HepG2 (cell line): ENCODE results near the gene DNAJC13. TPM values are rescaled to one million over a fixed set of nuclear protein-coding genes. Genes with fewer than 3 reads are reported as not detected.

Source experiments
- ATAC-seq: fragments of 200-7000 bp; cut with Tn5 transposase; 3 replicates; pipeline ENCODE4 v1.9.1; 2020; ENCODE audit warnings: mild to moderate bottlenecking, moderate library complexity
- BruUV-seq: library from RNA; stranded (reverse); fragments of 400-500 nt; replicated peaks from 2 replicates; lab custom pipeline; 2021; lab: Mats Ljungman, UMichigan
- CTCF ChIA-PET: fragments of 300-600 bp; formaldehyde crosslinking; extraction: SDS; loops from one replicate; lab custom pipeline; 2021; ENCODE audit warnings: low total read pairs, inconsistent platforms, low intra/inter-chr PET ratio; lab: Yijun Ruan, JAX
- POLR2A ChIA-PET: fragments of 350-600 bp; sonication (Branson Sonifier 250); formaldehyde crosslinking; loops from one replicate; lab custom pipeline; 2020; ENCODE audit warnings: antibody characterized with exemption, inconsistent platforms; lab: Yijun Ruan, JAX
- DNase-seq: peaks from one replicate; pipeline ENCODE4 v3.0.0-alpha.2; 2015; ENCODE audit warnings: low spot score
- FAIRE-seq: peaks from 3 replicates; lab custom pipeline; 2011; peaks lifted over from hg19 to GRCh38; lab: Jason Lieb, UNC
- H2AFZ ChIP-seq: one replicate; pipeline ENCODE4 v1.6.1; 2011; ENCODE audit warnings: low read length, inconsistent platforms
- H3K27ac ChIP-seq: fragments of 300-600 bp; 3 replicates; pipeline ENCODE4 v1.8.0; 2011; ENCODE audit warnings: mixed run types, mild to moderate bottlenecking, mixed read lengths, low read length, inconsistent platforms; ENCODE audit not compliant: insufficient read depth; ENCODE audit errors: extremely low read length
- H3K27me3 ChIP-seq, 2 experiments: fragments of 200-600 bp in 1 of 2; 2 replicates in 1 of 2; 3 replicates in 1 of 2; pipeline versions ENCODE4 v1.6.0 to v1.8.0; 2011; ENCODE audit warnings: low read length in 2 of 2, mild to moderate bottlenecking in 2 of 2, moderate library complexity in 2 of 2, inconsistent platforms in 1 of 2; ENCODE audit not compliant: insufficient read depth in 2 of 2, control insufficient read depth in 1 of 2
- H3K36me3 ChIP-seq, 2 experiments: fragments of 200-600 bp in 1 of 2; replicated peaks in 1 of 2; 2 replicates in 1 of 2; 3 replicates in 1 of 2; pipeline versions ENCODE4 v1.5.1 to v1.8.0; 2011; ENCODE audit warnings: low read length in 2 of 2, inconsistent platforms in 1 of 2; ENCODE audit not compliant: insufficient read depth in 2 of 2, control insufficient read depth in 1 of 2
- H3K4me1 ChIP-seq: 2 replicates; pipeline ENCODE4 v1.5.1; 2012; ENCODE audit warnings: low read length, inconsistent platforms; ENCODE audit not compliant: insufficient read depth
- H3K4me2 ChIP-seq: 2 replicates; pipeline ENCODE4 v1.6.0; 2011; ENCODE audit warnings: low read depth, low read length, inconsistent platforms
- H3K4me3 ChIP-seq, 3 experiments: fragments of 200-600 bp in 1 of 3; sonication (generic), shearing (Covaris generic) in 1 of 3; replicated peaks in 1 of 3; 2 replicates each; pipeline ENCODE4 v1.5.1; 2011 to 2016; ENCODE audit warnings: low read length in 3 of 3, inconsistent platforms in 2 of 3, low read depth in 2 of 3, mild to moderate bottlenecking in 2 of 3, control low read depth in 1 of 3, mixed read lengths in 1 of 3; ENCODE audit not compliant: insufficient read depth in 1 of 3
- H3K79me2 ChIP-seq: one replicate; pipeline ENCODE4 v1.6.1; 2011; ENCODE audit warnings: low read length, inconsistent platforms; ENCODE audit not compliant: insufficient read depth
- H3K9ac ChIP-seq: 2 replicates; pipeline ENCODE4 v1.6.0; 2011; ENCODE audit warnings: mild to moderate bottlenecking, low read depth, low read length, inconsistent platforms; ENCODE audit not compliant: insufficient read depth
- H3K9me3 ChIP-seq: 2 replicates; pipeline ENCODE4 v1.5.1; 2012; ENCODE audit warnings: mild to moderate bottlenecking, low read length
- H4K20me1 ChIP-seq: 2 replicates; pipeline ENCODE4 v1.6.0; 2011; ENCODE audit warnings: inconsistent platforms, mild to moderate bottlenecking, low read length, moderate library complexity; ENCODE audit not compliant: insufficient read depth
- AGO2 ChIP-seq: fragments of 200-400 bp; formaldehyde crosslinking; optimal IDR thresholded peaks from 2 replicates; pipeline ENCODE3; 2017; ENCODE audit warnings: mild to moderate bottlenecking, low read depth, low read length, moderate library complexity
- CEBPB ChIP-seq: IDR thresholded peaks from 2 replicates; pipeline ENCODE4 v1.6.1; 2011; ENCODE audit warnings: low read depth, low read length, improper control_type of control experiment, borderline replicate concordance
- CENPT ChIP-seq: sonication (generic); formaldehyde crosslinking; IDR thresholded peaks from 2 replicates; pipeline ENCODE4 v1.8.0; 2022; ENCODE audit warnings: low read depth, mild to moderate bottlenecking, moderate library complexity, missing genetic modification reagents
- ETV6 ChIP-seq: sonication (generic); formaldehyde crosslinking; conservative IDR thresholded peaks from 2 replicates; pipeline ENCODE4 v1.4.0; 2020; ENCODE audit warnings: missing genetic modification reagents
- HMG20B ChIP-seq: conservative IDR thresholded peaks from 2 replicates; pipeline ENCODE4 v1.6.1; 2016; ENCODE audit warnings: missing genetic modification reagents, missing compliant biosample characterization
- HNRNPL ChIP-seq: fragments of 200-400 bp; formaldehyde crosslinking; IDR thresholded peaks from 2 replicates; pipeline ENCODE4 v1.6.1; 2017; ENCODE audit warnings: mild to moderate bottlenecking, low read depth, low read length
- KAT8 ChIP-seq: IDR thresholded peaks from 2 replicates; pipeline ENCODE4 v1.6.1; 2016; ENCODE audit warnings: missing genetic modification reagents, missing compliant biosample characterization
- WIZ ChIP-seq: sonication (generic); formaldehyde crosslinking; IDR thresholded peaks from 2 replicates; pipeline ENCODE4 v1.5.1; 2020; ENCODE audit warnings: mild to moderate bottlenecking, missing genetic modification reagents
- ZNF180 ChIP-seq: sonication (generic); formaldehyde crosslinking; IDR thresholded peaks from 2 replicates; pipeline ENCODE4 v1.4.0; 2020; ENCODE audit warnings: low read depth, missing genetic modification reagents, borderline replicate concordance
- ZNF343 ChIP-seq: sonication (generic); formaldehyde crosslinking; IDR thresholded peaks from 2 replicates; pipeline ENCODE4 v1.4.0; 2020; ENCODE audit warnings: mild to moderate bottlenecking, missing genetic modification reagents
- ZZZ3 ChIP-seq: sonication (generic); formaldehyde crosslinking; IDR thresholded peaks from 2 replicates; pipeline ENCODE4 v1.4.0; 2020; ENCODE audit warnings: missing genetic modification reagents, mild to moderate bottlenecking, borderline replicate concordance
- WGBS: methylation state at CpG from one replicate; pipeline ENCODE4 v1.1.6; 2017; ENCODE audit warnings: low lambda C conversion rate; 5-methylcytosine and 5-hydroxymethylcytosine counted together
- in situ Hi-C: cut with HindIII; loops from 2 replicates; pipeline ENCODE4 v1.10.0; 2017; ENCODE audit warnings: low pct_unique_long_range_greater_than_20kb; ENCODE audit not compliant: extremely low pct_ligation_motif_present
- intact Hi-C: fragments of 100-400 bp; cut with micrococcal nuclease; formaldehyde crosslinking; loops from one replicate; pipeline ENCODE4 v1.10.0; 2022; ENCODE audit not compliant: unreplicated experiment
- polyA plus RNA-seq, 8 experiments: library from polyadenylated mRNA; depleted of rRNA in 3 of 8; stranded (reverse) in 7 of 8; unstranded in 1 of 8; fragments of >200 nt; fragmentation: Illumina TruSeq in 4 of 8; extraction: Trizol in 4 of 8; gene quantifications; 2 replicates each; pipeline versions ENCODE4 v1.2.1 to v1.2.3, GENCODE V29; 2011 to 2016; ENCODE audit warnings: low read depth in 4 of 8, missing spikeins in 1 of 8, mixed read lengths in 1 of 8; ENCODE audit not compliant: insufficient read depth in 1 of 8
- total RNA-seq, 5 experiments: library from RNA; depleted of rRNA; stranded (reverse); fragments of >200 nt; fragmentation: Illumina TruSeq; extraction: Trizol; gene quantifications; 2 replicates each; pipeline ENCODE4 v1.2.3, GENCODE V29; 2016; ENCODE audit warnings: low read depth in 1 of 5
- TF ChIP-seq, protein P1 (sequence below): sonication (generic); formaldehyde crosslinking; conservative IDR thresholded peaks from 2 replicates; pipeline ENCODE4 v1.8.0; 2022; ENCODE audit warnings: missing genetic modification reagents
- TF ChIP-seq, protein P2 (sequence below): sonication (generic); formaldehyde crosslinking; IDR thresholded peaks from 2 replicates; pipeline ENCODE4 v1.4.0; 2020; ENCODE audit warnings: low read depth, mild to moderate bottlenecking, missing genetic modification reagents

DNAJC13 gene
- total and polyA plus RNA-seq, 2 of the 13 experiments (the other 11 are each of a cell fraction or from before 2014, with no cell fraction given), result 9.1 to 26.2 TPM

DNA sequence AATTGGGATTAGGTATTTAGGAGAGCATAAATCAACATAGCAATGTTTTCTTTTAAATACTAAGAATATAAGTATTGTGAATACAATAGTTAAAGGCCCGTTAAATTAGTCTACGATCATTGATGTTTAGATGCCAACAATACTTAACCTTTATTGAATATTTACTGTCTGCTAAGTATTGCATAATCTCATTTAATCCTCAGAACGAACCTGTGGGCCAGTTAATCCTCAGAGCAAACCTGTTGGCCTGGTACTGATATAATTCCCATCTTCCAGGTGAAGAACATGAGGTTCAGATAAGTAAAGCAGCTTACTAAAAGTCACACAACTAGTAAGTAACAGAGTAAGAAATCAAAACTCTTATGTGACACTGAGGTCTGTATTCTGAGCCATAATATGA, 122.4 kb downstream of the DNAJC13 start:
- FAIRE-seq, result no peak
- in situ Hi-C loops (loop anchor here (5.0 to 25.0 kb wide), 2 partner anchors 98 to 848 kb away; no protein-coding TSS in a partner anchor), intact Hi-C loops (no loop called here)
- ChIA-PET POLR2A (no interaction called here), CTCF (no interaction called here)
- Histone ChIP-seq H3K36me3 (peaks cover 1 to 15% of the 10 kb centered on the region in 2 experiments; a peak in 4 of 5 replicates), H3K9ac (no peak overlapping the region), H3K27me3 (no peaks in the 10 kb centered on the region), H3K79me2 (no peaks in the 10 kb centered on the region), H4K20me1 (no peaks in the 10 kb centered on the region), H3K9me3 (no peaks in the 10 kb centered on the region), H3K4me2 (no peak overlapping the region), H2AFZ (no peak overlapping the region), H3K27ac (no peak overlapping the region), H3K4me1 (peaks cover 39% of the 10 kb centered on the region), H3K4me3 (no peak overlapping the region)
- no peak for ATAC-seq
- WGBS, result 73% methylated on average over 3 of the region's 3 CpGs
- BruUV-seq, result no TSS peak
- no peak for DNase-seq
- TF ChIP-seq CEBPB, result peak; percentile 55; the same call in 1 of the 2 replicates
- TF ChIP-seq WIZ, result no peak

DNA sequence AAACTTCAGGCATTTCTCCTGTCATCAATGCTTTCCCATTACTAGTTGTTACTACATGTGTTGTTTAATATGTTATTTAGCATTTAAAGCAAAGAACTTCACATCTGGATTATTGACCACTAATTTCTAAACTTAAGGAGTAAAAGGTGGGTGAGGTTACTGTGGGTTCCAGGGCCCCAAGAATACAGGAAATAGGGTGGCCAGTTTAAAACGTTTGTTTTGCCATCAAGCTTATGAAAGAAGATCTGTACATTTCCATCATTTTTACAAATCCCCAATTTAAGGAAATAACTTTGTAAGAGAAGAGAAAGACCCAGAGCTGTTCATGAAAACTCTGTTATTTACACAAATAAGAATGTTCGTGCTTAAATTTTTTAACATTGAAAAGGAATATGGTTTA, 125.3 kb downstream of the DNAJC13 start:
- Histone ChIP-seq H3K27ac (no peak overlapping the region), H3K79me2 (no peaks in the 10 kb centered on the region), H3K36me3 (peaks cover 1 to 15% of the 10 kb centered on the region in 2 experiments; a peak in 4 of 5 replicates), H3K4me2 (no peak overlapping the region), H3K4me1 (peaks cover 28% of the 10 kb centered on the region), H3K4me3 (no peak overlapping the region), H3K27me3 (no peaks in the 10 kb centered on the region), H4K20me1 (no peaks in the 10 kb centered on the region), H2AFZ (no peak overlapping the region), H3K9ac (no peak overlapping the region), H3K9me3 (no peaks in the 10 kb centered on the region)
- TF ChIP-seq, protein P1, sequence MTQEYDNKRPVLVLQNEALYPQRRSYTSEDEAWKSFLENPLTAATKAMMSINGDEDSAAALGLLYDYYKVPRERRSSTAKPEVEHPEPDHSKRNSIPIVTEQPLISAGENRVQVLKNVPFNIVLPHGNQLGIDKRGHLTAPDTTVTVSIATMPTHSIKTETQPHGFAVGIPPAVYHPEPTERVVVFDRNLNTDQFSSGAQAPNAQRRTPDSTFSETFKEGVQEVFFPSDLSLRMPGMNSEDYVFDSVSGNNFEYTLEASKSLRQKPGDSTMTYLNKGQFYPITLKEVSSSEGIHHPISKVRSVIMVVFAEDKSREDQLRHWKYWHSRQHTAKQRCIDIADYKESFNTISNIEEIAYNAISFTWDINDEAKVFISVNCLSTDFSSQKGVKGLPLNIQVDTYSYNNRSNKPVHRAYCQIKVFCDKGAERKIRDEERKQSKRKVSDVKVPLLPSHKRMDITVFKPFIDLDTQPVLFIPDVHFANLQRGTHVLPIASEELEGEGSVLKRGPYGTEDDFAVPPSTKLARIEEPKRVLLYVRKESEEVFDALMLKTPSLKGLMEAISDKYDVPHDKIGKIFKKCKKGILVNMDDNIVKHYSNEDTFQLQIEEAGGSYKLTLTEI (CRISPR knock-in tag), result no peak
- TF ChIP-seq HNRNPL (no peak), CENPT (CRISPR knock-in tag) (no peak), ZNF343 (no peak), AGO2 (no peak), ZNF180 (CRISPR knock-in tag) (no peak), ZZZ3 (CRISPR knock-in tag) (no peak), HMG20B (no peak), KAT8 (CRISPR knock-in tag) (no peak), ETV6 (CRISPR knock-in tag) (no peak)
- TF ChIP-seq, protein P2, sequence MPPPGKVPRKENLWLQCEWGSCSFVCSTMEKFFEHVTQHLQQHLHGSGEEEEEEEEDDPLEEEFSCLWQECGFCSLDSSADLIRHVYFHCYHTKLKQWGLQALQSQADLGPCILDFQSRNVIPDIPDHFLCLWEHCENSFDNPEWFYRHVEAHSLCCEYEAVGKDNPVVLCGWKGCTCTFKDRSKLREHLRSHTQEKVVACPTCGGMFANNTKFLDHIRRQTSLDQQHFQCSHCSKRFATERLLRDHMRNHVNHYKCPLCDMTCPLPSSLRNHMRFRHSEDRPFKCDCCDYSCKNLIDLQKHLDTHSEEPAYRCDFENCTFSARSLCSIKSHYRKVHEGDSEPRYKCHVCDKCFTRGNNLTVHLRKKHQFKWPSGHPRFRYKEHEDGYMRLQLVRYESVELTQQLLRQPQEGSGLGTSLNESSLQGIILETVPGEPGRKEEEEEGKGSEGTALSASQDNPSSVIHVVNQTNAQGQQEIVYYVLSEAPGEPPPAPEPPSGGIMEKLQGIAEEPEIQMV, result no peak
- ATAC-seq (no peak), DNase-seq (no peak), FAIRE-seq (no peak)
- BruUV-seq, result no TSS peak
- CTCF ChIA-PET, result no interaction called here
- intact Hi-C loops, result no loop called here
- POLR2A ChIA-PET, result interaction anchor here (1.4 kb wide), 1 partner anchor 116 kb away, joined by 7 read pairs; no protein-coding TSS in a partner anchor
- WGBS, result 53% methylated on average over 2 of the region's 2 CpGs
- in situ Hi-C loops, result loop anchor here (25.0 kb wide), 1 partner anchor 845 kb away; no protein-coding TSS in a partner anchor
